ENCODE measurements around the gene FBXW12.

- TF ChIP-seq CTCF (IDR thresholded peaks at IDR 0.05) (no peak), POLR2A (IDR thresholded peaks at IDR 0.05) (no peak)
Measured at GRCh38 chr3:48431224-48432029, 59.4 kb downstream of the FBXW12 start.

Data from lower leg skin (tissue), 3 donors.